Measurements from ENCODE around the gene TCF21. TPM values are rescaled to one million over a fixed set of nuclear protein-coding genes. Genes with fewer than 3 reads are reported as not detected.

The TCF21 gene
- total and polyA plus RNA-seq, 9 donors: 23.2 to 50.9 (median 39.3) TPM

- no peaks in the 10 kb centered on the region for H3K4me1 ChIP-seq (ENCODE audit: insufficient read depth)
- DNase-seq: no peak
- no peaks in the 10 kb centered on the region for H3K36me3 ChIP-seq
- intact Hi-C loops (cut with DNase I): no loop called here
- H3K27ac ChIP-seq: no peak overlapping the region
- no peak overlapping the region for H3K4me3 ChIP-seq
- H3K27me3 ChIP-seq: no peaks in the 10 kb centered on the region
- no peak for TF ChIP-seq POLR2A (IDR thresholded peaks at IDR 0.05)
- TF ChIP-seq CTCF (IDR thresholded peaks at IDR 0.05): no peak
- TF ChIP-seq EP300 (IDR thresholded peaks at IDR 0.05): no peak
- H3K9me3 ChIP-seq: no peaks in the 10 kb centered on the region
- 59 to 77% (median 73%) methylated on average over 40 of the region's 40 CpGs for WGBS, 3 donors
Observed at GRCh38 chr6:133854364-133855275, 34.3 kb upstream of the TCF21 start.

- DNase-seq: no peak
- TF ChIP-seq POLR2A (IDR thresholded peaks at IDR 0.05) (no peak), CTCF (IDR thresholded peaks at IDR 0.05) (no peak), EP300 (IDR thresholded peaks at IDR 0.05) (no peak)
- Histone ChIP-seq H3K4me1 (ENCODE audit: insufficient read depth) (no peaks in the 10 kb centered on the region), H3K36me3 (no peaks in the 10 kb centered on the region), H3K9me3 (no peaks in the 10 kb centered on the region), H3K27ac (no peak overlapping the region), H3K4me3 (no peak overlapping the region), H3K27me3 (no peaks in the 10 kb centered on the region)
- WGBS, 3 donors: 73 to 76% (median 73%) methylated on average over 16 of the region's 16 CpGs
- intact Hi-C loops (cut with DNase I): no loop called here
Observed at GRCh38 chr6:133855276-133855990, 33.5 kb upstream of the TCF21 start.

- no peak overlapping the region for H3K27ac ChIP-seq
- no peaks in the 10 kb centered on the region for H3K4me1 ChIP-seq (ENCODE audit: insufficient read depth)
- intact Hi-C loops (cut with DNase I): no loop called here
- H3K9me3 ChIP-seq: no peaks in the 10 kb centered on the region
- no peak overlapping the region for H3K4me3 ChIP-seq
- H3K36me3 ChIP-seq: no peaks in the 10 kb centered on the region
- WGBS, 3 donors: 79 to 85% (median 83%) methylated on average over 3 of the region's 3 CpGs
- no peak for TF ChIP-seq CTCF (IDR thresholded peaks at IDR 0.05)
- TF ChIP-seq EP300 (IDR thresholded peaks at IDR 0.05): no peak
- no peak for TF ChIP-seq POLR2A (IDR thresholded peaks at IDR 0.05)
- DNase-seq: no peak
- H3K27me3 ChIP-seq: no peaks in the 10 kb centered on the region
Observed at GRCh38 chr6:133855991-133856370, 32.9 kb upstream of the TCF21 start.

GRCh38 chr6:133856911-133857310 is 32.0 kb upstream of the TCF21 start:
- Histone ChIP-seq H3K27ac (no peak overlapping the region), H3K27me3 (no peaks in the 10 kb centered on the region), H3K4me1 (ENCODE audit: insufficient read depth) (no peaks in the 10 kb centered on the region), H3K4me3 (no peak overlapping the region), H3K36me3 (no peaks in the 10 kb centered on the region), H3K9me3 (no peaks in the 10 kb centered on the region)
- intact Hi-C loops (cut with DNase I): no loop called here
- WGBS, 3 donors: 95 to 97% (median 95%) methylated on average over 2 of the region's 2 CpGs
- no peak for TF ChIP-seq POLR2A (IDR thresholded peaks at IDR 0.05)
- no peak for TF ChIP-seq CTCF (IDR thresholded peaks at IDR 0.05)
- no peak for TF ChIP-seq EP300 (IDR thresholded peaks at IDR 0.05)
- DNase-seq: no peak
